ENCODE data around the gene PARD3B. TPM values are rescaled to one million over a fixed set of nuclear protein-coding genes. Genes with fewer than 3 reads are reported as not detected.

The PARD3B gene
- total RNA-seq, 6 experiments from 2014 or later, result 5.3 to 11.2 (median 8.3) TPM

DNA sequence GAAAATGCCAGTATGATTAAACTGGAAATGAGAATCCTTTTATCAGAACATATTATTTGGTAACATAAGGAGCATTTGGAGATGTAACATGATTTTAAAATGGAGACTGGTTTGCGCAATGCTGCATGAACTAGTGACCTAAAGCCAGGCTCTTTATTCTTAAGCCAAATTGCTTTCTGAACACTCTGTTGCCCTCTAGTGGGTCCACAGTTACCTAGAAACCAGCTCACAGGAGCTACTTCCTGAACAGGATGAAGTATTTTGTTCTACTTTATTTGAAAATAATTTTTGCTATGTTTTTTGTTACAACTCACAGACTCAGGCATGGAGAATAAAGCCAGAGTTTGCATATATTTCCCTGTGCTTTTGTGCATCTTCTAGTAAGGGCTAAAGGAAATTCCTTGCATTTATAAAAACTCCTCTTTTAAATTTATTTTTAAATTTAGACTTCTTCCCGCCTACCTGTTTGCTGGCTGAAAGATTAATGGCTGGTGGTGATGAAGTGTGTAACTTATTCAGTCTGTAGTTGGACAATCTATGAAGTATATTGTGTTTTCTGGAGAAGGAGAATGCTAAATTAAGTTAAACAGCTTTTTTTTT is 146.7 kb downstream of the PARD3B start:
- H3K4me1 ChIP-seq, result peaks cover 0 to 38% (median 9%) of the 10 kb centered on the region in 4 donors
- H3K4me3 ChIP-seq, result no peak overlapping the region
- H3K36me3 ChIP-seq, result no peaks in the 10 kb centered on the region
- WGBS (ENCODE audit: insufficient coverage, low coverage, low lambda C conversion rate, missing lambda C conversion rate), result 40% methylated on average over 2 of the region's 2 CpGs
- no peaks in the 10 kb centered on the region for H3K27me3 ChIP-seq
- H3K9me3 ChIP-seq, result no peaks in the 10 kb centered on the region
- peak; percentile 65 to 86 (median 82) for TF ChIP-seq CTCF (IDR thresholded peaks at IDR 0.05)
- TF ChIP-seq POLR2A (IDR thresholded peaks at IDR 0.05), result no peak
- intact Hi-C loops (cut with DNase I), result no loop called here
- no peak overlapping the region for H3K27ac ChIP-seq
- DNase-seq, result peak in 1 of 3 donors; percentile 68
- peak; percentile 91 to 96 (median 92) for ATAC-seq

GRCh38 chr2:204692790-204693189 is 147.5 kb downstream of the PARD3B start:
- peaks cover 0 to 38% (median 9%) of the 10 kb centered on the region in 4 donors for H3K4me1 ChIP-seq

DNA sequence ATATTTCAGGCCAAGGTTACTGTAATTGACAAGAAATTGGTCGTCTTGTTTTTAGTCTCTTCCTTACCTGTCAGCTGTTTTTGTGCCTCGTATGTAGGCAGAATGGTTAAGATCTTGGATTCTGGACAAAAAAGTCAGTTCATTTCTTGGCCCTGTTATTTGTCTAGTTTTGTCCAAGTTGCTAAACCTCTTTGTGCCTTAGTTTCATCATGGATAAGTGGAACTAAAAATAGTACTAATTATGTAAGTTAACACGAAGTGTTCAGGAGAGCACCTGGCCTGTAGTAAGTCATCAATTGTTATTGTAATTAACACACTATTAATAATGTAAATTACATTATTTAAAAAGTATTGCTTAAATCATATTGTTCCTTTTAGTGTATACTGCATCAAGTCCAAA is 148.0 kb downstream of the PARD3B start:
- Histone ChIP-seq H3K9me3 (no peaks in the 10 kb centered on the region), H3K27me3 (no peaks in the 10 kb centered on the region), H3K4me1 (peaks cover 0 to 38% (median 9%) of the 10 kb centered on the region in 4 donors), H3K27ac (peak overlapping the region in 1 of 3 donors; percentile 47), H3K4me3 (no peak overlapping the region), H3K36me3 (no peaks in the 10 kb centered on the region)
- WGBS (ENCODE audit: insufficient coverage, low coverage, low lambda C conversion rate, missing lambda C conversion rate), result 16% methylated on average over 3 of the region's 3 CpGs
- intact Hi-C loops (cut with DNase I), result no loop called here
- no peak for DNase-seq
- no peak for TF ChIP-seq CTCF (IDR thresholded peaks at IDR 0.05)
- no peak for TF ChIP-seq POLR2A (IDR thresholded peaks at IDR 0.05)
- ATAC-seq, result peak; percentile 8 to 52 (median 16)

More at GRCh38 chr2:204692790-204693189, 147.5 kb downstream of the PARD3B start:
- Histone ChIP-seq H3K36me3 (no peaks in the 10 kb centered on the region), H3K27me3 (no peaks in the 10 kb centered on the region), H3K4me3 (no peak overlapping the region), H3K9me3 (no peaks in the 10 kb centered on the region), H3K27ac (no peak overlapping the region)
- intact Hi-C loops (cut with DNase I), result no loop called here
- DNase-seq (no peak), ATAC-seq (no peak)
- 55% methylated on average over 2 of the region's 2 CpGs for WGBS (ENCODE audit: insufficient coverage, low coverage, low lambda C conversion rate, missing lambda C conversion rate)
- TF ChIP-seq CTCF (IDR thresholded peaks at IDR 0.05) (no peak), POLR2A (IDR thresholded peaks at IDR 0.05) (no peak)

DNA sequence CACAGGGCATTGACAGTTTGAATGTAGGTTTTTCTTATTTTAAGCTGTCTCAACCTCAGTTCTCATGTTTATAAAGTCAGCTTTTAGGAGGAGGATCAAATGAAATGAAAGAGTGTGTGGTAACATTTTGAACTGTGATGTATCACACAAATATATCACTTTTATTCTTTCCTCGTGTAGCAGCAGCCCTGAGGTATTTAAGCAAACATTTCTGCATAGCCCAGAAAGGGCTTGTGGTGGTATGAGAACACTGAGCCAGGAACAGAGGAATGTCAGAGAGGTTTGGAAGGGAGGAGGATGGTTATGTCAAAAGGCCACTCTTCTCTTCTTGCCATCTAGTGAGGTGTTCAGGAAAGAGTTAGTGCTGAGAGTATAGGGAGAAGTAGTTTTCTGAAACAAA is 150.2 kb downstream of the PARD3B start:
- Histone ChIP-seq H3K4me3 (no peak overlapping the region), H3K27me3 (no peaks in the 10 kb centered on the region), H3K9me3 (no peaks in the 10 kb centered on the region), H3K4me1 (peaks cover 0 to 38% (median 9%) of the 10 kb centered on the region in 4 donors), H3K36me3 (no peaks in the 10 kb centered on the region), H3K27ac (peak overlapping the region; percentile 27 to 37 (median 36))
- peak; percentile 29 to 50 (median 39) for ATAC-seq
- DNase-seq, result no peak
- TF ChIP-seq POLR2A (IDR thresholded peaks at IDR 0.05) (no peak), CTCF (IDR thresholded peaks at IDR 0.05) (no peak)
- intact Hi-C loops (cut with DNase I), result no loop called here
- 40% methylated on average over 1 of the region's 1 CpG for WGBS (ENCODE audit: insufficient coverage, low coverage, low lambda C conversion rate, missing lambda C conversion rate)
